SK-N-SH treated with all-trans-retinoic acid at 6 μM for 48 hours (cell line): ENCODE data around the gene ANKMY2.

ENCODE experiments used
- ATAC-seq: fragments of 200-7000 bp; cut with Tn5 transposase; 3 replicates; pipeline ENCODE4 v1.9.1; 2020; ENCODE audit warnings: mild to moderate bottlenecking, moderate library complexity
- ARNTL ChIP-seq: fragments of 450-650 bp; formaldehyde crosslinking; IDR thresholded peaks from 2 replicates; pipeline ENCODE4 v1.5.0; 2020; ENCODE audit warnings: low read depth, mild to moderate bottlenecking, moderate library complexity, borderline replicate concordance
- BACH2 ChIP-seq: fragments of 250-450 bp; sonication (Bioruptor Pico); IDR thresholded peaks from 2 replicates; pipeline ENCODE4 v1.9.0; 2021; ENCODE audit warnings: mild to moderate bottlenecking, borderline replicate concordance
- CSDC2 ChIP-seq: fragments of 250-450 bp; sonication (Bioruptor Pico); IDR thresholded peaks from 2 replicates; pipeline ENCODE4 v1.5.0; 2020; ENCODE audit warnings: mild to moderate bottlenecking, moderate library complexity
- CSRNP3 ChIP-seq: fragments of 250-450 bp; sonication (Bioruptor Pico); IDR thresholded peaks from 2 replicates; pipeline ENCODE4 v1.5.1; 2021; ENCODE audit warnings: mild to moderate bottlenecking, moderate library complexity
- GLIS3 ChIP-seq: fragments of 250-450 bp; sonication (Bioruptor Pico); IDR thresholded peaks from 2 replicates; pipeline ENCODE4 v1.5.0; 2020; ENCODE audit warnings: mild to moderate bottlenecking, moderate library complexity
- POU6F1 ChIP-seq: fragments of 250-450 bp; sonication (Bioruptor Pico); IDR thresholded peaks from 2 replicates; pipeline ENCODE4 v1.8.0; 2021; ENCODE audit warnings: low read depth, mild to moderate bottlenecking, moderate library complexity, borderline replicate concordance
- PPARA ChIP-seq: fragments of 250-450 bp; sonication (Bioruptor Pico); IDR thresholded peaks from 2 replicates; pipeline ENCODE4 v1.5.0; 2020; ENCODE audit warnings: mild to moderate bottlenecking, borderline replicate concordance
- RARB ChIP-seq: fragments of 250-450 bp; sonication (Bioruptor Pico); IDR thresholded peaks from 2 replicates; pipeline ENCODE4 v1.8.0; 2021; ENCODE audit warnings: mild to moderate bottlenecking, moderate library complexity
- TCF4 ChIP-seq: fragments of 250-450 bp; sonication (Bioruptor Pico); IDR thresholded peaks from 2 replicates; pipeline ENCODE4 v1.8.0; 2021; ENCODE audit warnings: mild to moderate bottlenecking, moderate library complexity, borderline replicate concordance
- TOX ChIP-seq: fragments of 250-450 bp; sonication (Bioruptor Pico); IDR thresholded peaks from 2 replicates; pipeline ENCODE4 v1.8.0; 2021; ENCODE audit warnings: mild to moderate bottlenecking, moderate library complexity, borderline replicate concordance
- TSHZ2 ChIP-seq: fragments of 250-450 bp; sonication (Bioruptor Pico); IDR thresholded peaks from 2 replicates; pipeline ENCODE4 v1.5.0; 2020; ENCODE audit warnings: mild to moderate bottlenecking, moderate library complexity
- ZC3H10 ChIP-seq: fragments of 250-450 bp; sonication (Bioruptor Pico); IDR thresholded peaks from 2 replicates; pipeline ENCODE4 v1.5.1; 2021; ENCODE audit warnings: mild to moderate bottlenecking, moderate library complexity
- ZFP3 ChIP-seq: fragments of 250-450 bp; sonication (Bioruptor Pico); IDR thresholded peaks from 2 replicates; pipeline ENCODE4 v1.5.0; 2020; ENCODE audit warnings: mild to moderate bottlenecking, moderate library complexity
- ZFP30 ChIP-seq: fragments of 450-650 bp; formaldehyde crosslinking; IDR thresholded peaks from 2 replicates; pipeline ENCODE4 v1.5.0; 2022; ENCODE audit warnings: mild to moderate bottlenecking, moderate library complexity
- ZNF565 ChIP-seq: fragments of 450-650 bp; formaldehyde crosslinking; conservative IDR thresholded peaks from 2 replicates; pipeline ENCODE4 v1.5.0; 2020; ENCODE audit warnings: low read depth, mild to moderate bottlenecking, moderate library complexity
- ZNF70 ChIP-seq: fragments of 450-650 bp; formaldehyde crosslinking; IDR thresholded peaks from 2 replicates; pipeline ENCODE4 v1.5.0; 2020; ENCODE audit warnings: mild to moderate bottlenecking, moderate library complexity
- ZNF8 ChIP-seq: fragments of 450-650 bp; formaldehyde crosslinking; IDR thresholded peaks from 2 replicates; pipeline ENCODE4 v1.5.0; 2020; ENCODE audit warnings: mild to moderate bottlenecking, moderate library complexity
- TF ChIP-seq, protein P1 (sequence below): fragments of 250-450 bp; sonication (Bioruptor Pico); IDR thresholded peaks from 2 replicates; pipeline ENCODE4 v1.5.1; 2020; ENCODE audit warnings: low read depth, mild to moderate bottlenecking, moderate library complexity
- TF ChIP-seq, protein P2 (sequence below): fragments of 250-450 bp; sonication (Bioruptor Pico); IDR thresholded peaks from 2 replicates; pipeline ENCODE4 v1.8.0; 2020; ENCODE audit warnings: mild to moderate bottlenecking, moderate library complexity, borderline replicate concordance

ANKMY2 gene

GRCh38 chr7:16562456-16563220, 82.9 kb downstream of the ANKMY2 start:
- TF ChIP-seq CSRNP3 (CRISPR knock-in tag) (no peak), ZNF8 (no peak)
- TF ChIP-seq, all 23 proteins: peak for 0
- no peak for ATAC-seq

DNA sequence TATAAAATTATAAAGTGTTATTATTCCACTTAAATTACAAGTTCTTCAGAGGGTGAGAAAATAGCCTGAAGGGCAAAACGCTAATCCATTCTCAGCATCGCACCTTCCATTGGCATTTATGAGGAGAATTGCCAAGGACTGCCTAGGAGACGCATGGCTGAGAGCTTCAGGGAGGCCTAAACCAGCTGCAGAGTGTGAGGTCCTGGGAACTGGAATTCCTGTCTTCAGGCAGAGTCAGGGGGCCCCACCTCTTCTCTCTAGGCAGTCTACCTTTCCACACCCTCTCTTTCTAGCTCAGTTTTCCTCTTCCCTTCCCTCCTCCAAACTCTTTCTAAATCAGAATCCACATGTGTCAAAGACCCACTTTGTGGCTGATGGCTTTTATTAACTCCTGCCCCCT, 83.6 kb downstream of the ANKMY2 start:
- no peak for ATAC-seq
- no peak for TF ChIP-seq CSRNP3 (CRISPR knock-in tag)
- no peak for TF ChIP-seq ARNTL (CRISPR knock-in tag)
- TF ChIP-seq CSDC2 (CRISPR knock-in tag): no peak
- no peak for TF ChIP-seq BACH2 (CRISPR knock-in tag)
- no peak for TF ChIP-seq TCF4 (CRISPR knock-in tag)
- TF ChIP-seq ZFP3: no peak
- TF ChIP-seq, protein P1, sequence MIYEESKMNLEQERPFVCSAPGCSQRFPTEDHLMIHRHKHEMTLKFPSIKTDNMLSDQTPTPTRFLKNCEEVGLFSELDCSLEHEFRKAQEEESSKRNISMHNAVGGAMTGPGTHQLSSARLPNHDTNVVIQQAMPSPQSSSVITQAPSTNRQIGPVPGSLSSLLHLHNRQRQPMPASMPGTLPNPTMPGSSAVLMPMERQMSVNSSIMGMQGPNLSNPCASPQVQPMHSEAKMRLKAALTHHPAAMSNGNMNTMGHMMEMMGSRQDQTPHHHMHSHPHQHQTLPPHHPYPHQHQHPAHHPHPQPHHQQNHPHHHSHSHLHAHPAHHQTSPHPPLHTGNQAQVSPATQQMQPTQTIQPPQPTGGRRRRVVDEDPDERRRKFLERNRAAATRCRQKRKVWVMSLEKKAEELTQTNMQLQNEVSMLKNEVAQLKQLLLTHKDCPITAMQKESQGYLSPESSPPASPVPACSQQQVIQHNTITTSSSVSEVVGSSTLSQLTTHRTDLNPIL (CRISPR knock-in tag): no peak
- TF ChIP-seq PPARA (CRISPR knock-in tag): no peak
- TF ChIP-seq ZFP30 (CRISPR knock-in tag): no peak
- no peak for TF ChIP-seq GLIS3 (CRISPR knock-in tag)
- TF ChIP-seq ZC3H10: no peak
- no peak for TF ChIP-seq ZNF565 (CRISPR knock-in tag)
- TF ChIP-seq ZNF8: no peak
- no peak for TF ChIP-seq ZNF70
- no peak for TF ChIP-seq RARB (CRISPR knock-in tag)
- TF ChIP-seq TSHZ2: no peak
- no peak for TF ChIP-seq POU6F1
- TF ChIP-seq, protein P2, sequence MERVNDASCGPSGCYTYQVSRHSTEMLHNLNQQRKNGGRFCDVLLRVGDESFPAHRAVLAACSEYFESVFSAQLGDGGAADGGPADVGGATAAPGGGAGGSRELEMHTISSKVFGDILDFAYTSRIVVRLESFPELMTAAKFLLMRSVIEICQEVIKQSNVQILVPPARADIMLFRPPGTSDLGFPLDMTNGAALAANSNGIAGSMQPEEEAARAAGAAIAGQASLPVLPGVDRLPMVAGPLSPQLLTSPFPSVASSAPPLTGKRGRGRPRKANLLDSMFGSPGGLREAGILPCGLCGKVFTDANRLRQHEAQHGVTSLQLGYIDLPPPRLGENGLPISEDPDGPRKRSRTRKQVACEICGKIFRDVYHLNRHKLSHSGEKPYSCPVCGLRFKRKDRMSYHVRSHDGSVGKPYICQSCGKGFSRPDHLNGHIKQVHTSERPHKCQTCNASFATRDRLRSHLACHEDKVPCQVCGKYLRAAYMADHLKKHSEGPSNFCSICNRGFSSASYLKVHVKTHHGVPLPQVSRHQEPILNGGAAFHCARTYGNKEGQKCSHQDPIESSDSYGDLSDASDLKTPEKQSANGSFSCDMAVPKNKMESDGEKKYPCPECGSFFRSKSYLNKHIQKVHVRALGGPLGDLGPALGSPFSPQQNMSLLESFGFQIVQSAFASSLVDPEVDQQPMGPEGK (CRISPR knock-in tag): no peak
- TF ChIP-seq TOX (CRISPR knock-in tag): no peak
